Iris pigment epithelial cell (primary cell): ENCODE measurements around the gene MDFI.
A peak's percentile ranks its signal among the peaks of the same experiment; 100 is the strongest.
"Not testable (repeated sequence)": the region's sequence is repeated elsewhere in the genome, so short reads cannot be mapped to it uniquely, and the experiment has no call there.

Source experiments
- DNase-seq: peaks from one replicate; pipeline ENCODE4 v3.0.0-alpha.2; 2011; ENCODE audit warnings: low read depth

The MDFI gene

DNA sequence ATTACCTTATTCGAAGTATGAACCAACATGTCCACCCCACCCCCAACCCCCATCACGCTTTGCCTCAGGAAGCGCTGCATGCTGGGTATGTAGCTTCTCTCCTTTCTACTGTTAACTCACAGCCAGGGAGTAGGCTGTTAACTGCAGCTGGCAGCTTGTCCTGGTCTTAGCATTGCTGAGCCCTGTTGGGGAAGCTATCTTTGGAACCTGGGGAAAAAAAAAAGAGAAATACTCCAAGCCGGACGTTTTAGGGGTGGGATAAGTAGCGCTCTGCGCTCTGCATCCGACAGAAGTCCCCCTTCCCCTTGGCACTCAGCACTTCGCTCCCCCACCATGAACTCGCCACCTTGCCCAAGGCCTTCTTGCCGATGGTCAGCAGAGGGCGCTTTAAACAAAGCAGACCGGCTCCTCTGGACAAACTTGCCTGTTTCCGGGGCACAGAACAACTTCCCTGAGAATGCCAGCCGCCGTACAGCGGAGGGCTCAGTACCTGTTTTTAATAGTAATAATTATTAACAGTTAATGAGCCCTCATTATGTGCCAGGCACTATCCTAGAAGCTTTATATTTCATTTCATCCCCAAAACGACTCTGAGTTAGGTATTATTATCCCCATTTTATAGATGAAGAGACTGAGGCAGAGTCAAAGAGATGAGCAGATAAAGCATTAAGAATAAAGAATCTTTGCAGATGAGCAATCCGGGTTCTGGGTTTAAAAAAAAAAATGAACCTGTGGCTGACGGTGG, 35.2 kb upstream of the MDFI start:
- peak; percentile 84 for DNase-seq

DNA sequence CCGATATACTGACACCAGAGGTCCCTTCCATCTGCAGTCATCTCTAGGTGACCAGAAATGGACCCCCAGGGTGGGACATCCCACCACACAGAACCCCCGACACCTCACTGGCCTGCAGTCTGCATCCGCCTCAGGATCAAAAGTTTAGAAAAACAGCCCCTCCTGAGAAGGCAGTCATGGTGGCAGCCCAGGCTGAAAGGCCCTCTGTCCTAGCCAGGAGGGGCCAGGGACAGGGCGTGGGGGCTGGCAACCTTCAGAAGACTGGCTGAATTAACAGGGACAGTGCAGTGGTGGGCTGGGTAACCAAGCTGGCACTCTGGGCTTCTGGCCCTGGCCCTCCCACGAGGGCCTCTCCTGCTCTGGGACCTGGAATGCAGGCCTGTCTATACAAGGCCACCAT, 34.3 kb upstream of the MDFI start:
- DNase-seq, result no peak

DNA sequence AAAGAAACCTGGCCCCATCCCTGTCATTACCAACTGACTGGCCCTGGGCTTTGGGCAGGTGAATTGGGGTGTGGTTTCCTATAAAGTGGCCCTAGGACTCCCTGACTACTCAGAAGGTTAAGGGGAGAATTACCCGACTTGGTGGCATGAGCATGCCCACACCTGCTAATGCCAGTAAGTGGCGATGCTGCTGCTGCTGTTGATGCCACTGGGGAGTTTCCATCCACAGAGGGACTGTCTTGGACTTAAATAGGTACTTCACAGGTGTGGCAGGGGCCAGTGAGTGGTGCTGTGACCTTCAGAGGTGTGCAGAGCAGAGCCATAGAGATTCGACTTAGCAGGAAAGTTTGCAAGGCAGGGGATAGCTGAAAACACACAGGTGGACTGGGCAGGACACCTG, 32.6 kb upstream of the MDFI start:
- no peak for DNase-seq

DNA sequence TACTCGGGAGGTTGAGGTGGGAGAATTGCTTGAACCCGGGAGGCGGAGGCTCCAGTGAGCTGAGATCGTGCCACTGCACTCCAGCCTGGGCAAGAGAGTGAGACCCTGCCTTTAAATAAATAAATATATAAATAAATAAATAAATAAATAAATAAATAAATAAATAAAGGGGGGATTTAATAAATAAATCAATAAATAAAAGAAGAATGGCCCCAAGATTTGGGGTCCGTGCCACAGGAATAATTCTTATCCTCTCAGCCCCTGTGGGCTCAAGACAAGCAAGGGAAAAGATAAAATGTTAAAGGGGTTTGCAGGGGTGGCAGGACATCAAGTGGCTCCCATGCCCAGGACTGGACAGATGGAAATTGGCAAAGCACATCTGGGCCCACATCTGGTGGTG, 31.2 kb upstream of the MDFI start:
- no peak for DNase-seq

DNA sequence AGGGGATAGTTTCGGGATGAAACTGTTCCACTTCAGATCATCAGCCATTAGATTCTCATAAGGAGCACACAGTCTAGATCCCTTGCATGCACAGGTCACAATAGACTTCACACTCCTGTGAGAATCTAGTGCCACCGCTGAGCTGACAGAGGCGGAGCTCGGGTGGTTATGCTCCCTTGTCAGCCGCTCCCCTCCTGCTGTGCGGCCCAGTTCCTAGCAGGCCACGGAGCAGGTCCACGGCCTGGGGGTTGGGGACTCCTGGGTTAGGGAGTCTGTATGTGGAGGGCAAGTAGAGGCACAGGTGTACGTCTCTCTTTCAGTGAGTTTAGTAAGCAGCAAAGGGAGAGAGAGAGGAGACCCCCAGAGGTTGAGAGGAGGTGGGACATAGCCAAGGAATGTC, 30.5 kb upstream of the MDFI start:
- no peak for DNase-seq

DNA sequence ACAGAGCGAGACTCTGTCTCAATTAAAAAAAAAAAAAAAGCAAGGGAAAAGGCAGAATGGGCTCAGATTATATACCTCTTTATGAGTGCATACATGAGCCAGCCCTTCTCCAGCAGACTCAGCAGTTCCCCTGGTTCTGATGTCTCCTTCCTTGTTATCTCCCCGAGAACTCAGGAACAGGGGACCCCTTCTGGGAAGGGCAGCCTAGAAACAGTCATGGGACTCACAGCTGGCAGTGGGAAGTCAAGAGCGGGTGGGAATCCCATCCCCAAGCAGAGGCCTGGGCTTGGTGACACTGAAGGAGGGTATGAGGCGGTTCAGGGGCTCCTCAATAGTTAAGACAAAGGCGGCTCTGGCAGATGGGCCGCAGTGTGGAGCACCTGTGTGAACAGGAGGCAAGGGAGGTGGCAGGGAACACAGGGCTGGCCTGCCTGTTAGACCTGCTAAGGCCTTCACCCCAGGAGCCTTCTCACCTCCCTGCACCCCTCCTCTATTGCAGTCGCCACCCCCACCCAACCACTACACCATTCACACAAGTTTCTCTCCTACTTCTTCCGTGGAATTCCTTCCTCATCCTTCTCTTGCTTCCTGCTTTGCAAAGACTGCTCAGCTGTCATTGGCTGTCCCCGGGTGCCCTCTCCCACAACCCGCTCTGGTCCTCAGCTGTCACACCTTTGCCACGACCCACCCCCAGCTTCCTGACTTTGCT, 29.7 kb upstream of the MDFI start:
- DNase-seq, result no peak

DNA sequence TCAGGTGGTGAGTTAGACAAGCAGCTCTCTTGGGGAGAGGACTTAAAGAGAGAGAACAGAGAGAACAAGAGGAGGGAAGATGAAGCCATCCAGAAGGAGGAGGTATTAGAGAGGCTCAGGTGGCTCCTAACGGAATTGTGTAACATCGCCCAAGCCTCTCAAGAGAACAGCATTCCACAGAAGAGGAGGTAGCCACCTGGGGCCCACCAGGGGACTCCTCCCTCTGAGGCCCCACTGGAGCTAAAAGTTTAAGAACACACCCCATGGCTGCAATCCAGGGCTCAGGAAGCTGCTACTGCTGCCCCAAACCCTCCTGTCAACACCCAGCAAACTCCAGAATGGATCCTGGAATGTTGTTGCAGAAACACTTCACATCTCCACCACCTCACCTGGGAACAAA, 23.6 kb upstream of the MDFI start:
- no peak for DNase-seq

DNA sequence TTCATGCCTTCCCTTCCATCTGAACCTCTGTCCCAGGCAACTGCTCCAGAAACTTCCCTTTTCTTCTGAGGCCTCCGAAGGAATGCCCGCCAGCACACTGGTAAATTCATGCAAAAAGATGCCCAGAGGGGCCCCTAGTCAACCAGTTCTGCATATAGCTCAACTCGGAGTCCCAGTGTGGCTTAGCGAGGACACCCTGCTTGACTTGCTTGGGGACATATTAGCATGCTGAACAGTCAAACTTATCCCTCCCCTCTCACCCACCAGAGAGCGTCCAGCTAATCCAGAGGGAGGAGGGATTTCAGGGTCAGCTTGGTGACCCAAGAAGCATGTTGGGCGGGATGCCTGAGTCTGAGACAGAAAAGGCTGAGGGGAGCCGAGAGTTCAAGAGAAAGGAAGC, 23.0 kb upstream of the MDFI start:
- DNase-seq, result no peak

DNA sequence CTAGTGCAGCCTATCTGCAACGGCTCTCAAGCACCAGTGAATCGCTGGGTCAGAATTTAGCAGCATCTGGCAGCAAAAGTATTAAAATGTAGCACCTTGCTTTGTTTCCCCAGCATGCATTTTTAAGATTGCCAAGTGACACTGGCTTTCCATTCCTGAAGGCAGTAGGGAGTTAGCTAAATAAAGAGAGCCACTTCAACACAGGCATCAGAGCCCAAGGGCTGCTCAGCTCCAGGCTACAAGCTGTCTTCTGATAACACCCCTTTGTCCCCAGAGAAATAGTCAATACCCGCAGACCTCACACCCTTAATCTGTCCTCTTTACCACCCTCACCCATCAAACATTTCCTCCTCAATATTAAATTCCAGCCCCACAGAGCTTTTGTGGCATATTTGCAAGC, 19.7 kb upstream of the MDFI start:
- no peak for DNase-seq

DNA sequence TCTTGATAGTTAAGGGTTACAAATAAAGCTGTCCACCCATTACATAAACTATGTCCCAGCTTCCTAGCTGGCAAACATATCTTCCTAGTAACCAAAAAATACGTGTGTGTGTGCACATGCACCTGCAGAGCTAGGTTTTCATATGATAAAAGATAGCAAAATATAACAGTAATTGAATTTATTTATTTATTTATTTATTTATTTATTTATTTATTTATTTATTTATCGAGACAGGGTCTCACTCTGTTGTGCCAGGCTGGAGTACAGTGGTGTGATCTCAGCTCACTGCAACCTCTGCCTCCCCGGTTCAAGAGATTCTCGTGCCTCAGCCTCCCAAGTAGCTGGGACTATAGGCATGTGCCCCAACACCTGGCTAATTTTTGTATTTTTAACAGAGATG, 19.1 kb upstream of the MDFI start:
- not testable (repeated sequence) for DNase-seq

DNA sequence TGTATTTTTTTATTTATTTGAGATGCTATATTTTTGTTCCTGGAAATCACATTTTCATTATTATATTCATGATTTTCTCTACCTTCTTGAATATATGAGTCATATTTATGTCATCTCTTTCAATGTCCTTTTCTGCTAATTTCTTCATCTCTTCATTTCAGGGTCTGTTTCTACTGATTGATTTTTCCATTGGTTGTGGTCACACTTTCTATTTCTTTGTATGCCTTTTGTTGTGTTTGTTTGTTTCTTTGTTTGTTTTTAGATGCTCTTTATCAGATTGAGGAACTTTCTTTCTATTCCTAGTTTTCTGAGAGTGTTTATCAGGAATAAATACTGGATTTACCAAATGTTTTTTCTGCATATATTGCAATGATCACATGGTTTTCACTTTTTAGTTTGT, 16.9 kb upstream of the MDFI start:
- DNase-seq, result no peak

DNA sequence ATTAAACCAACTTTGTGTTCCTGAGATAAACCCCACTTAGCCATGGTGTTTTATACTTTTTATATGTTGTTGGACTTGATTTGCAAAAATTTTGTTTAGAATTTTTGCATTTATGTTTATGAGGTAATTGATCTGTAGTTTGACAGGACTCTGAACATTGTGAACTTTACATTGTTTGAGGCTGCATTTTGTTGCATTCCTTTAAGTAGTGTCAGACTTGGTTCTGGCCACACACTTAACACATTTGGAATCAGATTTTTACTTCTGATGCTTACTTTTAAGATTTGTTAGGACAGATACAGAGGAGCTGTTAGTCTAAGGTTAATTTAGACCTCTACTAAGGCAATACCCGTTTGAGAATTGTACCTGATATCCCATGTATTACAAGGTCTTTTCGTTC, 16.5 kb upstream of the MDFI start:
- peak; percentile 45 for DNase-seq

DNA sequence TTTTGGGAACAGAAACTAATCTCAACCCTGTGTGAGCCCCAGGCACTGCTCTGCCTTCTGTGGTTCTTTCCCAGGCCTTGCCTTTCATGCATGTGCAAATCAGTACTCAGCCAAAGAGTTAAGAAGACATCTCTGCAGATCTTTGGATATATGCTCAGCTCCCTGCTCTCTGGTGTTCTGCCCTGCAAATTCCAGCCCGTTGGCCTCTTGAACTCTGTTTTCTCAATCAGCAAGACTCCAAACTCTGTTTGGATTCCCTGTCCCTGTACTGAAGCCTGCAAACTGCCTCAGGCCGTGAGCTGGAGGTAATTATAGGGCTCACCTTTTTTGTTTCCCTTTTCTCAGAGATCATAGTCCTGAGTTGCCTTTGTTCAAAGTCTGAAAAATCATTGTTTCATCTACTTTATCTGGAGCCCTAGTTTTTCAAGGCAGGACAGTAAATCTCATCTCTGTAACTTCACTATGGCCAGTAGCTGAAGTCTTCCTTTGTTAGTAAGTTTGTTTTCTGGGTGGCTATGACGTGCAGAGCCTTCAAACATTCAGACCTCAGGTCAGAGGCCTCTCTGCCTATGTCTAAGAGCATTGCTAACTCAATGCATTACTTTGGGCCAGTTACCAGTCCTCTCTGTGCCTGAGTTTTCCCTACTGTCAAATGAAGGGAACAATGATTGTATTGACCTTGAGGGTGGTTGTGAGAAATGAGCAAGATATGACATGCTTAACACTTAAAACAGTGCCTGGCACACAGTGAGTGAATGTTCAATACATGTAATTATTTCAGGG, 15.9 kb upstream of the MDFI start:
- DNase-seq, result no peak

DNA sequence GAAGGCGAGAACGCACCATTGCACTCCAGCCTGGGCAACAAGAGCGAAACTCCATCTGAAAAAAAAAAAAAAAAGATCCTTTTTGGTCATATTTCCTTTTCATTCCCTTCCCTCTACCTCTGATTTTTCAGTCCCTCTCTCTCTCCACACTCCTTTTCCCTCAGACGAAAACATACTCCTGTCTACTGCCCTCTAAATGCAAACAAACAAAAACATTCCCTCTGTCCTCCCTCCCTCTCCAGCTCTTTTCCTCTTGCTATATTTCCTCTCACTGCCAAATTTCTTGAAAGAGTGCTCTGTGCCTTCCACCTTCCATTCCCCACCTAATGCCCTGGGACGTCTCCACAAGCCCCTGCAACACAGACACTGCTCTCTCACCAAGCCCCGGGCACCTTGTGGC, 14.9 kb upstream of the MDFI start:
- no peak for DNase-seq

DNA sequence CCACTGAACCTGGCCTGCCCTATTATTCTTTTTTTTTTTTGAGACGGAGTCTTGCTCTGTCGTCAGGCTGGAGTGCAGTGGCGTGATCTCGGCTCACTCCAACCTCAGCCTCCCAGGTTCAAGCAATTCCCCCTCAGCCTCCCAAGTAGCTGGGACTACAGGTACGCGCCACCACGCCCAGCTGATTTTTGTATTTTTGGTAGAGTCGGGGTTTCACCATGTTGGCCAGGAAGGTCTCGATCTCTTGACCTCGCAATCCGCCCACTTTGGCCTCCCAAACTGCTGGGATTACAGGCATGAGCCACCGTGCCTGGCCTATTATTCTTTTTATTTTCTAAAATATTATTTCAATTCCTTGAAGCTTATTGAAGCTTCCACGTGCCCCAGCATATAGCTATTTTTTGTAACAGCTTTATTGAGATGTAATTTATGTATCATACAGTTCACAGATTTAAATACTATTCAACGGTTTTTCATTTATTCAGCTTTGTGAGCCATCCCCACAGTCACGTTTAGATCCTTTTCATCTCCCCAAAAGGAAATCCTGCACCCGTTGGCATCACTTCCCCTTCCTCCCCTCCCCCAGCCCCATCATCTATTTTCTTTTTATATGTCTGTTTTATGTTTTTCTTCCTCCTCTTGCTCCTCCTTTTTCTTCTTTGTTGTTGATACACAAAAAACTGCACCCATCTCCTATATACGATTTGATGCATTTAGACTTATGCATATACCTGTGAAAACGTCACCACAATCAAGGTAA, 13.5 kb upstream of the MDFI start:
- no peak for DNase-seq

DNA sequence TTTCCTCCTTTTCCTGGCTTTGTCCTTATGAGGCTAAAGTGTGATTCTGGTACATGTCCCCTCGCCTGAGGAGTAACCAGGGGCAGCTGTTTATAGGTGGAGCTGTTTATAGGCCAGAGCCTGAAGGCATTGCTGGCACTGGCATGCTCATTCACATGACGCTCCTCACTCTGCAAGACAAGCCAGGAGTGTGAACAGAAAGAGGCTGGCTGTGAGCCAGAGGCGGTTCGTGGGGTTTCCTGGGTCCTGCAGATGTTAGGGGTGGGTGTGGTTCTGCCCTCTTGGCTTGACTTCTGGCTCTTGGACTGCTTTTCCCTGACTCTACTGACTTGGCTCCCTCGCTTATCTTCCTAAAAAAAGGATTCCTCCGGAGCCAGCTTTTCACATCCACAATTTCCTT, 12.8 kb upstream of the MDFI start:
- DNase-seq, result no peak

DNA sequence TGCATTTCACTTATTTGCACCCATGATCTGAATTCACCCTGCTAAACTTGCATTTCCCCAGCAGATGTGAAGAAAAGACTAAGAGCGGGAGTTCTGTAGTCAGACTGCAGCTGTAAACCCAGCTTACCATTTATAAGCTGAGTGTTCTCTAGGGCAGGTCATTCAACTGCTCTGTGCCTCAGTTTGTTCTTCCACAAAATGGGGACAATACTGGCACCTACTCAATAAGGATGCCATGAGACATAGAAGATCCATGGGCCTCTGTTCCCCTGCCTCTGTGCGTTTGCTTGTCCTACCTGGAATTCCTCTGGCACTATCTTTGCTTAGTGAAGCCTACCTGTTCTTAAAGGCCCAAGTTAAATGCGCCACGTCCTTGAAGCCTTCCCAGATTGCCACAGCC, 12.2 kb upstream of the MDFI start:
- no peak for DNase-seq

DNA sequence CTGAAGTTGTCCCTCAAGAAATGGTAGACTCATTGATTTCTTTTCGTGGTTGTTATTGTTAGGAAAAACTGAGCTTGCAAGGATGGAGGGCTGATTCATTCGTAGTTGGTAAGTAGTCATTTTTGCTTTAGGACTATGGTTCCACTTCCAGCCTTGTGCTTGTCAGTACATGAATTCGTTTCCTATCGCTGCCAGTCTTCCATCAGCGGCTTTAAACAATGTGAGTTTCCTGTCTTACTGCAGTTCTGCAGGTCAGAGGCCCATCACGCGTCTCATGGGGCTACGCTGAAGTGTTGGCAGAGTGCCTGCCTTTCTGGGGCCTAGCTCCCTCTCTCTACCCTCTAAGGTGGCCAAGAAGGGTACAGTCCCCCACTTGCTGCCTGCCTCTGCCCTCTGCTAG, 11.4 kb upstream of the MDFI start:
- peak; percentile 12 for DNase-seq

DNA sequence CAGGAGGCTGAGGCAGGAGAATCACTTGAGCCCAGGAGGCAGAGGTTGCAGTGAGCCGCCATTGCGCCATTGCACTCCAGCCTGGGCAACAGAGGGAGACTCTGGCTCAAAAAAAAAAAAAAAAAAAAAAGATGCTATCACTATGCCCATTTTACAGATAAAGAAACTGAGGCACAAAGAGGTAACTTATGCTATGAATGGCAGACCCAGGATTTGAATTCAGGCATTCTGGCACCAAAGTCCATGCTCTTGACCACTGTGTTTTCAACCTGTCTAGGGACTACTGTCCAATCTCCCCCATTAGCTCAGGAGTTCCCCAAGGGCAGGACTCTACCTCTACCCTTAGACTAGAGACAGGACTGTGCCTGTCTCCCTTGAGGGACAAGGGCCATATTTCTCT, 9.1 kb upstream of the MDFI start:
- no peak for DNase-seq

DNA sequence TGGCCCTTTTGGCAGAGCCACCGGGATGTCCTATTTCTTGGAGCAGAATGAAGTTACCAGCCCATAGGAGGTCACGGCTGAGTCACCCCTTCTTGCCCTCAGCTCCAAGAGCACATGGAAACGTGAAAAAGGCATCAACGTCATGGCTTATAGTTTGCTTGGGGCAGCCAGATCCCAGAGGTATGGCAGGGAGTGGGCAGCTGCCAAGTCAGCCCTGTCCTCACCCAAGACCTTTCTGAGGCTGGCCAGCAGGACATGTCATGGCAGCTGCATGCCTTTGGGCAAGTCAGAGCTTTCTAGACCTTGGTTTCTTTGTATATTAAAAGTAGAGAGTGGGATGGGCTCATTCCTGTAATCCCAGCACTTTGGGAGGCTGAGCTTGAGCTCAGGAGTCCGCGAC, 8.2 kb upstream of the MDFI start:
- DNase-seq, result no peak

DNA sequence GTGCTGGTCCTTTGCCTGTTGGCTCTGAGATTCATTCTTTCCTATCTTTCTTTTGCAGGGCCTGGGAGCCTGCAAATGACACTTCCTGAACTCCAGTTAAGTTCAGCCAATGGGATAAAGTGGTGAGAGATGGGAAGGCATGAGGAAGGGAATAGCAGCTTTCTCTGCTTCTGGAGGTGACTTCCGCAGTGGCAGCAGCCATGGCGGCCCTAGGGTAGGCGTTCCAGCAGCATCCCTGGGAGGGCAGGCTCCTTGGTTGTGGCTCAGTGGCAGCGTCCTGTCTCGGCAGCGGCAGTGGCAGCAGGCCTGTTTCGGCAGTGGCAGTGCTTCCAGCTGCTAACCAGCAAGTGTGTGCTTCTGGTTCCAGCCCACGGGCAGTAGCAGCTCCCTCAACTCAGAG, 7.3 kb upstream of the MDFI start:
- DNase-seq, result no peak

DNA sequence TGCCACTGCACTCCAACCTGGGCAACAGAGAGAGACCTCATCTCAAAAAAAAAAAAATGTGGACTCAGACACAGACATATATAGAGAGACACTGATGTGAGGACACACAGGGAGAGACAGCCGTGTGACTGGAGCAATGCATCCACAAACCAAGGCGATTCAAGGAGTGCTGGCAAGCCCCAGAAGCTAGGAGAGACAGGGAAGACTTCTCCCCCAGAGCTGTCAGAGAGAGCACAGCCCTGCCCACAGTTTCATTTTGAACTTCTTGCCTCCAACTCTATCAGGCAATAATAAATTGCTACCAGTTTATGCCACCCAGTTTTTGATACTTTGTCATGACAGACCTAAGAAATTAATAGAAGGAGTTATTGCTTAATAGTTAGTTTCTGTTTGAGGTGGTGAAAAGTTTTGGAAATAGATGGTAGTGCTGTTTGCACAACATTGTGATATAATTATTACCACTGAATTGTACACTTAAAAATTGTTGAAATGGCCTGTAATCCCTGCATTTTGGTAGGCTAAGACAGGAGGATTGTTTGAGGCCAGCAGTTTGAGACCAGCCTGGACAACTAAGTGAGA, 5.1 kb upstream of the MDFI start:
- DNase-seq, result no peak
